Rectal smooth muscle tissue (tissue), 1 donor: ENCODE data around the gene GTSF1L.

Experiments
- H3K27ac ChIP-seq: one replicate; pipeline ENCODE4 v1.7.0; 2013; ENCODE audit warnings: low read depth, low read length, inconsistent platforms
- H3K27me3 ChIP-seq: one replicate; pipeline ENCODE4 v1.7.0; 2013; ENCODE audit warnings: low read length; ENCODE audit not compliant: control insufficient read depth, insufficient read depth
- H3K36me3 ChIP-seq: one replicate; pipeline ENCODE4 v1.7.0; 2013; ENCODE audit warnings: low read length; ENCODE audit not compliant: control insufficient read depth, insufficient read depth
- H3K4me1 ChIP-seq: one replicate; pipeline ENCODE4 v1.7.0; 2013; ENCODE audit warnings: low read length; ENCODE audit not compliant: control insufficient read depth, insufficient read depth
- H3K4me3 ChIP-seq: one replicate; pipeline ENCODE4 v1.7.0; 2013; ENCODE audit warnings: low read length
- H3K9ac ChIP-seq: one replicate; pipeline ENCODE4 v1.7.0; 2013; ENCODE audit warnings: low read length

The GTSF1L gene

DNA sequence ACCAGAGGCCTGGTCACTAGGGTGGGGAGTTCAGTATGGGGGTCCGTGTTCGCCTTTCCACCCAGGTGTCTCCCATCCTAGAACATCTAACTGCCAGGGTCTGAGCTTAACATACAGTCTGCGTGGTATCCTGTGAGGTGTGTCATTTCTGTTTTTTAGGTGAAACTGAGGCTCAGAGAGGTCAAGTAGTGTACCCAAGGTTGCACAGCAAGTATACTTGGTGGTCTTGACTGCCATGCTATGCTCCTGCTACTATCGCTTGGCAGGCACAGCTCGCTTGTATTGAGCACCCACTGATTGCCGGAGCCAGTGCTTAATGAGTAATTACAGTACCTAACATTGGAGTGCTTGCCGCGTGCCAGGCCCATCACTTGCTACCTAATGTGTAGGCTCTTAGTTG, 26.2 kb downstream of the GTSF1L start:
- no peaks in the 10 kb centered on the region for H3K27me3 ChIP-seq
- no peak overlapping the region for H3K27ac ChIP-seq
- no peaks in the 10 kb centered on the region for H3K36me3 ChIP-seq

DNA sequence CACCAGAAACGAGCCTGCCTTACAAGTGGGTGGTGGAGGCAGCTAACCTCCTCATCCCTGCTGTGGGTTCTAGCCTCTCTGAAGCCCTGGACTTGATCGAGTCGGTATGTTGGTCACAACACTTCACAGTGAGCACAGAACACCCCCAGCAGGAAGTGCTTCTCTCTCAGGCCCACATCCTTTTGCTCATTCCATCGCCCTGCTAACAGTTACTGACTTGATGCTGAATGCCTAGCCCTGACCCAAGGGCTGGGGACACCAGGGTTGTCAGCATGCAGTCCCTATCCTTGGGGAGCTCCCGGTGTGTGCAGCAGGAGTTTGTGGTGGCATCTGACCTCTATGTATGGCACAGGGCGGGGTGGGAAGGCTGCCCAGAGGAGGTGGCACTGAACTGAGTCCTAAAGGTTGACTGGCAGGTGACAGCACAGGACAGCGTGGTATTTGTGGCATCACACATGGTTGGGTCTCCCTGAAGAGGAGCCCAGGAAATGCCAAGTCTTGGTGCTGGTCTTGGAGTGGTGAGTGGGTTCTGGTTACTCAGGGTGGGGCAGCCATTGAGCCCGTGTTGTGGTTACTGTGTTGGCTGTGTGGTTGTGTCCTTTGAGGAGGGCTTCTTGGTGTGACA, 26.7 kb downstream of the GTSF1L start:
- H3K9ac ChIP-seq: no peak overlapping the region

More for the DNA sequence above, 26.2 kb downstream of the GTSF1L start:
- Histone ChIP-seq H3K9ac (no peak overlapping the region), H3K4me3 (no peak overlapping the region), H3K4me1 (no peaks in the 10 kb centered on the region)

DNA sequence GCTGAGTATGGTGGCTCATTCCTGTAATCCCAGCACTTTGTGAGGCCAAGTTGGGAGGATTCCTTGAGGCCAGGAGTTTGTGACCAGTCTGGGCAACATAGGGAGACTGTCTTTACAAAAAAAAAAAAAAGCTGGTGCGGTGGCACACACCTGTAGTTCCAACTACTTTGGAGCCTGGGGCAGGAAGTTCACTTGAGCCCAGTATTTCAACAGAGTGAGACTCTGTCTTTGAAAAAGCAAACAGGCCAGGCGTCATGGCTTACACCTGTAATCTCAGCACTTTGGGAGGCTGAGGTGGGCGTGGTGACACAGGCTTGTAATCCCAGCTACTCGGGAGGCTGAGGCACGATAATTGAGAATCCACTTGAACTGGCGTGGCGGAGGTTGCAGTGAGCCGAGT, 31.2 kb downstream of the GTSF1L start:
- Histone ChIP-seq H3K27me3 (no peaks in the 10 kb centered on the region), H3K4me1 (no peaks in the 10 kb centered on the region), H3K9ac (no peak overlapping the region), H3K4me3 (no peak overlapping the region), H3K27ac (no peak overlapping the region), H3K36me3 (no peaks in the 10 kb centered on the region)

More for the DNA sequence above, 26.7 kb downstream of the GTSF1L start:
- H3K36me3 ChIP-seq: no peaks in the 10 kb centered on the region
- no peaks in the 10 kb centered on the region for H3K4me1 ChIP-seq
- no peak overlapping the region for H3K4me3 ChIP-seq
- no peaks in the 10 kb centered on the region for H3K27me3 ChIP-seq
- H3K27ac ChIP-seq: no peak overlapping the region

DNA sequence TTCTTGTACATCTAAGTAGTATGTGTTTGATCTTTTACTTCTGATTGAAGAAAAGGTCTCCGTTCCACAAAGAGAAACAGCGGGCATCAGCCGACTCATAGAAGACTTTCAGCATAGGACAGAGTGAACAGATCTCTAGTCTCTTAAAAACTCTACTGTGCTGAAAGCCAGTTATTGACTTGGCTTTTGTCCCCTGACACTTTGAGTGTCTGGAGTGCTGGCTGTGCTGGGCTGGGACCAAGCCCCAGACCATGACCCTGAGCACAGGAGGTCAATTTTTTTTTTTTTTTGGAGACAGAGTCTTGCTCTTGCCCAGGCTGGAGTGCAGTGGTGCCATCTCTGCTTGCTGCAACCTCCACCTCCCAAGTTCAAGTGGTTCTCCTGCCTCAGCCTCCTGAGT, 32.0 kb downstream of the GTSF1L start:
- Histone ChIP-seq H3K27me3 (no peaks in the 10 kb centered on the region), H3K27ac (no peak overlapping the region), H3K9ac (no peak overlapping the region), H3K36me3 (no peaks in the 10 kb centered on the region), H3K4me3 (no peak overlapping the region), H3K4me1 (no peaks in the 10 kb centered on the region)

DNA sequence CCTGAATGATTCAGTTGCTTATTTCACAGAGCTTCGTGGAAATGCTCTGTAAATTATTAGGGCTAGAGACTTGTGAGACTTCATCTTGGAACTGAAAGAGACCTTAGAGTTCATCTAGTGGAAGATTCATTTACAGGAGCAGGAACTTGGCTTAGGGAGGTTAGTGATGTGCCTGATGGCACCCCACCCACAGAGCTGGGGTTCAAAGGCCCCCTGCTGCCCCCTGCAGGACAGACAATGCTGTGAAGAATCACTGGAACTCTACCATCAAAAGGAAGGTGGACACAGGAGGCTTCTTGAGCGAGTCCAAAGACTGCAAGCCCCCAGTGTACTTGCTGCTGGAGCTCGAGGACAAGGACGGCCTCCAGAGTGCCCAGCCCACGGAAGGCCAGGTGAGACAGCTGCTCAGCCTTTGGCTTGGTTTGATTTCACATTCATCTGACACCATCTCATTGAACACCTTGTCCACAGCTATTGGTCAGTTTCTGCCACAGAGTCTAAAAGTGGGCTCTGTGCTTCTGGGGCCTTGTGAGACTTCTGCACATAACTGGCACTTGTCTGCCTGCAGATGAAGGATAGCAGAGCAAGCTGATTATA, 34.8 kb downstream of the GTSF1L start:
- H3K27ac ChIP-seq: no peak overlapping the region
- no peaks in the 10 kb centered on the region for H3K27me3 ChIP-seq
- no peak overlapping the region for H3K4me3 ChIP-seq
- no peak overlapping the region for H3K9ac ChIP-seq
- no peaks in the 10 kb centered on the region for H3K4me1 ChIP-seq
- H3K36me3 ChIP-seq: no peaks in the 10 kb centered on the region

DNA sequence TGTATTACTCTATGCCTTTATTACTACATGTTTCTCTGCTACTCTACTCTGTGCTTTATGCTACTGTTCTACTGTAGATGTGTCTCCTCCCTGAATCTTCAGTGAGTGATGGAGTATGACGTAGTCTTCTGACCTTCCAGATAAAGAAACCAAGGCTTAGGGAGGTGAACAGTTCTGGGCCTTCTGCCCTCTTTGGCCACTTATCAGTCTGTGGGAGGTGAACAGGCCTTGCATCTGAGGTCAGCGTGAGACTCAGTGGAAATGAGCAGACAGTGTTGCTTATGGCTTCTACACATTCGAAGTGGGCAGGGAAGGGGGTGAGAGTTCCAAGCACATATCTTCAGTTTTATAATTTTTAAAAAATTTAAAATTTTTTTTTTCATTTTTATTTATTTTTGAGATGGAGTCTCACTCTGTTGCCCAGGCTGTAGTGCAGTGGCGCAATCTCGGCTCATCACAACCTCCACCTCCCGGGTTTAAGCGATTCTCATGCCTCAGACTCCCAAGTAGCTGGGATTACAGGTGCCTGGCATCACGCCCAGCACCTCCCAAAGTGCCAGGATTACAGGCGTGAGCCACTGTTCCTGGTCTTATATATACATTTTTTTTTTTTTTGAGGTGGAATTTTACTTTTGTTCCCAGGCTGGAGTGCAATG, 35.7 kb downstream of the GTSF1L start:
- H3K27me3 ChIP-seq: no peaks in the 10 kb centered on the region
- no peaks in the 10 kb centered on the region for H3K36me3 ChIP-seq
- no peak overlapping the region for H3K9ac ChIP-seq
- no peaks in the 10 kb centered on the region for H3K4me1 ChIP-seq
- no peak overlapping the region for H3K4me3 ChIP-seq
- no peak overlapping the region for H3K27ac ChIP-seq

DNA sequence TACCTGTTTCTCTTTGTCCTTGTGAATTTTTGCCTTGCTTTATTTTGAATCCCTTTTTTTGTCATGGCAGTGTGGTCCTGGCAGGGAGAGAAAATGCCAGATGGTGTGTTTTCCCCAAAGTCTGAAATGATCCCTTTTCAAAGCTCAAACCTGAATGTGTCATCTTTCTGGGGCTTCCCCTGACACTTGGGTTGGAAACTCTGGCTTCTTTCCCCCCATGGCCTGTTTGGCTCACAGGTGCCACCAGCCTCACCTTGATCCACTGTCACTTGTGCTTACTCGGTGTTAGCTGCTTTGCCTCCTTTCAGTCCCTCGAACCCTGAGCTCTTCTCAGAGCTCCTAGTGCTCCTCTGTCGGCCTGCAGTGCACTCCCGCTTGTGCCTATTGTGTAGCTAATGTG, 37.6 kb downstream of the GTSF1L start:
- Histone ChIP-seq H3K27me3 (no peaks in the 10 kb centered on the region), H3K9ac (no peak overlapping the region), H3K27ac (no peak overlapping the region), H3K4me3 (no peak overlapping the region), H3K4me1 (no peaks in the 10 kb centered on the region), H3K36me3 (no peaks in the 10 kb centered on the region)

DNA sequence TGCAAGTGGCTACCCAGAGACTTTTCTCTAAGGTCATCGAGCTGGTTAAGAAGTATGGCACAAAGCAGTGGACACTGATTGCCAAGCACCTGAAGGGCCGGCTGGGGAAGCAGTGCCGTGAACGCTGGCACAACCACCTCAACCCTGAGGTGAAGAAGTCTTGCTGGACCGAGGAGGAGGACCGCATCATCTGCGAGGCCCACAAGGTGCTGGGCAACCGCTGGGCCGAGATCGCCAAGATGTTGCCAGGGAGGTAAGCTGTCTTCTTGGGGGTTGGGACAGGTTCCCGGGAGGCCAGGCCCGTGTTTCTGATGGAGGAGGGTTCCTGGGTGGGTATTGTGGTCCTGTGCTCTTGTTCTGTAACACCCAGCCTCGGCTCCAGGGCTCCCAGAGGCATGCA, 40.0 kb downstream of the GTSF1L start:
- H3K4me1 ChIP-seq: no peaks in the 10 kb centered on the region

DNA sequence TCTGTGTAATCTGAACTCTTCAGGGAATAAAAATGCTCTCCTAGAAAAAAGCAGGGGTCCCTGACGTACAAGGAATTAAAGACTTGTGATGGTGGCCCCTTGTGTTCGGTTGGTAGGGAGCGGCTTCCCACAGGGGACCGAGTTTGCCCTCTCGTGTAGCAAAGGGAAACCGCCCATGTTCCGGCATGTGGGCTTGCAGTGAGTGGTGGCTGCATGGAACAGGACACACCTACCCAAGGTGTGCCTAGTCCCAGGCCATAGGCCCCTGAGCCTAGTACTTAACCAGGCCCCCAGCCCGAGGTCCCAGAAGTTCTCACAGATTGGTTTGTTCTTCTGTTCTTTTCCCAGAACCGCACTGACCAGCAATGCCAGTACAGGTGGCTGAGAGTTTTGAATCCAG, 44.4 kb downstream of the GTSF1L start:
- no peak overlapping the region for H3K9ac ChIP-seq
- no peaks in the 10 kb centered on the region for H3K4me1 ChIP-seq
- H3K4me3 ChIP-seq: no peak overlapping the region
- H3K36me3 ChIP-seq: no peaks in the 10 kb centered on the region
- no peaks in the 10 kb centered on the region for H3K27me3 ChIP-seq
- H3K27ac ChIP-seq: no peak overlapping the region

More for the DNA sequence above, 40.0 kb downstream of the GTSF1L start:
- Histone ChIP-seq H3K4me3 (no peak overlapping the region), H3K27me3 (no peaks in the 10 kb centered on the region), H3K36me3 (no peaks in the 10 kb centered on the region), H3K27ac (no peak overlapping the region), H3K9ac (no peak overlapping the region)

DNA sequence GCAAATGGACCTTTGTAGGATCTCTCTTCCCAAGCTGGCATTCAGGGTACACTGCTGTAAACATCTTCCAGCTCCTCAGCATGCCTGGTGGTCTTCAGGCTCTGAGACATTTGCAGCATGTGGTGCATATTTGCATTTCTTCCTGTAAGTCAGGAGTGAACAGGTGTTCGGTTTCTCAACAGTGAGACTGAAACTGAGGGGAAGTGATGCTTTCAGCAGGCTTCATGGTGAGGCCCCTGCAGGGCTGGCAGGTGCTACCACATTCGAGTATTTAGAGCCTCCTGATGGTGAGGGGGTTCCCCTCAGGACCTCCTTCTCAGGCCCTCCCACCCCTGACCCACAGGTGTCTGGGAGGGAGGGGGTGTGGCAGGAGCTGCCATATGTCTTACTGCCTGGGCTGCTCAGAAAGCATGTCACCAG, 44.8 kb downstream of the GTSF1L start:
- H3K36me3 ChIP-seq: no peaks in the 10 kb centered on the region
- no peak overlapping the region for H3K27ac ChIP-seq

DNA sequence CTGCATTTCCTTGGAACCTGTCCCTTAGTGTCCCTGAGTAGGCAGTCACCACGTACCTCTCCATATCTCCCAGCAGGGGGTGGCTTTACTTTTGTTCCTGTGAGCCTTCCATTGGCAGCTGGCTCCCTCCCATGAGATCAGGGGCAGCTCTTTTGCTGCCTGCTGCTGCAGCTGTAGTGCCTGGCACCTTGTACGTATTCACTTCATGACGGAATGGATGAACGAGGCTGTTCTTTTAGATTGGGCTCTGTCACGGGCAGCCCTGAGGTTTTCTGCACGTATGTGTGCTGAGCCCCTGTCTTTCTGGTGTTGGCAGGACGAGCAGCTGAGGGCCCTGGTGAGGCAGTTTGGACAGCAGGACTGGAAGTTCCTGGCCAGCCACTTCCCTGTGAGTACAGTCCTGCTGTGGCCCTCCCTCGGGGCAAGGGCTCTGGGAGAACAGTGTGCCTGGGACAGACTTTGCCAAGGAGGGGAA, 45.3 kb downstream of the GTSF1L start:
- Histone ChIP-seq H3K36me3 (no peaks in the 10 kb centered on the region), H3K9ac (no peak overlapping the region), H3K27me3 (no peaks in the 10 kb centered on the region), H3K27ac (no peak overlapping the region), H3K4me1 (no peaks in the 10 kb centered on the region), H3K4me3 (no peak overlapping the region)

More for the DNA sequence above, 44.8 kb downstream of the GTSF1L start:
- Histone ChIP-seq H3K9ac (no peak overlapping the region), H3K4me1 (no peaks in the 10 kb centered on the region), H3K4me3 (no peak overlapping the region), H3K27me3 (no peaks in the 10 kb centered on the region)

DNA sequence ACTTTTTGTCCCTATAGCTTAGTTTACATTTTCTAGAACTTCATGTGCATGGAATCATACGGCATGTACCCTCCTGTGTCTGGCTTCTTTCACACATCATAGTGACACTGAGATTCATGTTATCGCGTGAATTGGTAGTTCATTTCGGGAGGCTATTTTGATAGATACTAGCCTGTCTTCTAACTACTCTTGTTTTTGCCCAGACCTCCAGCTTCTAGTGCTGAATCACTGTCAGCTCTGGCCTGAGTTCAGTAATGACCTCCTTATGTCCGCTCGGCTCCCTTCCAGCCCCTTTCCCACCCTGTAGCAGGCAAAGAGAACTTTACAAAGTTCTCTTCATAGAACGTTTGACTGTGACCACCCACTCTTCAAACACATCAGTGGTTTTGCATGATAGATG, 45.8 kb downstream of the GTSF1L start:
- no peak overlapping the region for H3K9ac ChIP-seq
- H3K36me3 ChIP-seq: no peaks in the 10 kb centered on the region
- H3K4me3 ChIP-seq: no peak overlapping the region
- H3K4me1 ChIP-seq: no peaks in the 10 kb centered on the region
- H3K27me3 ChIP-seq: no peaks in the 10 kb centered on the region
- no peak overlapping the region for H3K27ac ChIP-seq

DNA sequence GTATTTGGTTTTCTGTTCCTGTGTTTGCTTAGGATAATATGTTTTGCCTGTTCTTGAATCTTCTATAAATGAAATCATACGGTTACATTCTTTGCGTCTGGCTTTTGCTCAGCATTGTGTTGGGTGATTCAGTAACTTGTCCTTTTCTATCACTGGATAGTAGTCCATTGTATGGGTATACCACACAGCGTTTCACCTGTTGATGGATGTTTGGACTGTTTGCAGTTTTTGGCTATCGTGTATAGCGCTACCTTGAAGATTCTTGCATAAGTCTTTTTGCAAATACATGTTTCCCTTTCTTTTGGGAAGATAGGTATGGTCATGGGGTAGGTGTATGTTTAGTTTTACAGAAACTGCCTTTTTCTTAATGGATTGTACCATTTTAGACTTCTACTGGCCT, 50.4 kb downstream of the GTSF1L start:
- Histone ChIP-seq H3K27me3 (no peaks in the 10 kb centered on the region), H3K36me3 (no peaks in the 10 kb centered on the region), H3K9ac (no peak overlapping the region), H3K4me1 (no peaks in the 10 kb centered on the region), H3K4me3 (no peak overlapping the region), H3K27ac (no peak overlapping the region)
